ENCODE measurements around the gene PIK3R2. TPM values are rescaled to one million over a fixed set of nuclear protein-coding genes. Genes with fewer than 3 reads are reported as not detected.

PIK3R2 gene
- total and polyA plus RNA-seq, 2 experiments from 2014 or later = 1.5 to 29.2 TPM

DNA sequence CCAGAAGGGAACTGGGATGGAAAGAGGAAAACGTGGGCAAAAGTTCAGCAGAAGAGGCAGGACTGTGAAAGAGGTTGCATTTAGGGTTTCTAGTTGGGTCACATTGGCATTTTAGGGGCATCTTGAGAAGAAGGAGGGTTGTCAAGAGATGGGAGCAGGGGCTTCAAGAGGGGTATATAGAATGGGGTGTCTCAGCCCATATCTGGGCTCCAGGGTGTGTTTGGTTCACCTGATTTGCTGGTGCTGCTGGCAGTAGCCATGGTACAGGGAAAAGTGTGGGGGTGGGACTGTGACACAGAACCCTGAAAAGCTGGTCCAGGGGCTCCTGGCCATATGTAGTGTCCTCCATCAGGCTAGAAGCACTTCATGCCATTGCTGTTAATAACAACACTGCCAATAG, 32.8 kb upstream of the PIK3R2 start:
- H4K20me1 ChIP-seq (ENCODE audit: insufficient read depth) = no peaks in the 10 kb centered on the region
- H3F3A ChIP-seq (ENCODE audit: insufficient read depth) = 0 out of 2 replicates have a peak, but pooled peaks cover 6% of the 10 kb centered on the region
- no peaks in the 10 kb centered on the region for H3K9me2 ChIP-seq (ENCODE audit: insufficient read depth)
- WGBS, 2 experiments (ENCODE audit: low coverage in 1 of 2, low lambda C conversion rate in 2 of 2, missing lambda C conversion rate in 2 of 2) = 88 to 89% methylated on average over 1 of the region's 1 CpG
- no peak overlapping the region for H2AFZ ChIP-seq
- no peaks in the 10 kb centered on the region for H3K27me3 ChIP-seq (replicated peaks; ENCODE audit: insufficient read depth)
- no peak overlapping the region for H3K27ac ChIP-seq
- TF ChIP-seq EZH2 (IDR thresholded peaks at IDR 0.05; ENCODE audit: insufficient read depth, poor library complexity, severe bottlenecking) = no peak
- no peak for TF ChIP-seq EZH2phosphoT487 (IDR thresholded peaks at IDR 0.05; ENCODE audit: insufficient read depth, low read depth)
- DNase-seq = no peak
- in situ Hi-C loops (cut with MboI) = no loop called here
- 0 out of 2 replicates have a peak, but pooled peaks cover 4% of the 10 kb centered on the region for H3K4me1 ChIP-seq (ENCODE audit: insufficient read depth)
- no peaks in the 10 kb centered on the region; the same call in 1 of the 2 replicates for H3K79me2 ChIP-seq (ENCODE audit: insufficient read depth)
- no peaks in the 10 kb centered on the region for H3K36me3 ChIP-seq (ENCODE audit: low read depth)
- no peaks in the 10 kb centered on the region for H3K9me3 ChIP-seq (ENCODE audit: low read depth)
- H3K4me3 ChIP-seq = no peak overlapping the region
- no peak overlapping the region for H3K9ac ChIP-seq
- H3K4me2 ChIP-seq (ENCODE audit: unreplicated experiment) = no peak overlapping the region

DNA sequence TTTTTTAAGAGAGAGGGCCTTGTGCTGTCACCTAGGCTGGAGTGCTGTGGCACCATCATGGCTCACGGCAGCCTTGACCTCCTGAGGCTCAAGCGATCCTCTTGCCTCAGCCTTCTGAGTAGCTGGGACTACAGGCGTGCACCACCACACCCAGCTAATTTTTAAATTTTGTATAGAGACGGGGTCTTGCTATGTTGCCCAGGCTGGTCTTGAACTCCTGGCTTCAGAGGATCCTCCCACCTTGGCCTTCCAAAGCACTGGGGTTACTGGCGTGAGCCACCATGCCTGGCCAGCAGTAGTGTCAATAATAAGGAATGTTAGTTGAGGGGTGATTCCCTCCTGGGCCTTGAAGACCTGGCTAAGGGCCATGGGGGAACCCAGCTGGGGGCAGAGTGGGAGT, 31.8 kb upstream of the PIK3R2 start:
- Histone ChIP-seq H3K4me2 (ENCODE audit: unreplicated experiment) (no peak overlapping the region), H3K36me3 (ENCODE audit: low read depth) (no peaks in the 10 kb centered on the region), H3K4me1 (ENCODE audit: insufficient read depth) (0 out of 2 replicates have a peak, but pooled peaks cover 4% of the 10 kb centered on the region), H4K20me1 (ENCODE audit: insufficient read depth) (no peaks in the 10 kb centered on the region), H3K9me2 (ENCODE audit: insufficient read depth) (no peaks in the 10 kb centered on the region), H3K27me3 (replicated peaks; ENCODE audit: insufficient read depth) (no peaks in the 10 kb centered on the region), H3K79me2 (ENCODE audit: insufficient read depth) (no peaks in the 10 kb centered on the region; the same call in 1 of the 2 replicates), H3K9me3 (ENCODE audit: low read depth) (no peaks in the 10 kb centered on the region), H3F3A (ENCODE audit: insufficient read depth) (0 out of 2 replicates have a peak, but pooled peaks cover 6% of the 10 kb centered on the region), H3K4me3 (no peak overlapping the region), H3K9ac (no peak overlapping the region), H3K27ac (no peak overlapping the region), H2AFZ (no peak overlapping the region)
- WGBS, 2 experiments (ENCODE audit: low coverage in 1 of 2, low lambda C conversion rate in 2 of 2, missing lambda C conversion rate in 2 of 2) = 93 to 99% methylated on average over 5 of the region's 5 CpGs
- TF ChIP-seq EZH2phosphoT487 (IDR thresholded peaks at IDR 0.05; ENCODE audit: insufficient read depth, low read depth) (no peak), EZH2 (IDR thresholded peaks at IDR 0.05; ENCODE audit: insufficient read depth, poor library complexity, severe bottlenecking) (no peak)
- no peak for DNase-seq
- in situ Hi-C loops (cut with MboI) = no loop called here

DNA sequence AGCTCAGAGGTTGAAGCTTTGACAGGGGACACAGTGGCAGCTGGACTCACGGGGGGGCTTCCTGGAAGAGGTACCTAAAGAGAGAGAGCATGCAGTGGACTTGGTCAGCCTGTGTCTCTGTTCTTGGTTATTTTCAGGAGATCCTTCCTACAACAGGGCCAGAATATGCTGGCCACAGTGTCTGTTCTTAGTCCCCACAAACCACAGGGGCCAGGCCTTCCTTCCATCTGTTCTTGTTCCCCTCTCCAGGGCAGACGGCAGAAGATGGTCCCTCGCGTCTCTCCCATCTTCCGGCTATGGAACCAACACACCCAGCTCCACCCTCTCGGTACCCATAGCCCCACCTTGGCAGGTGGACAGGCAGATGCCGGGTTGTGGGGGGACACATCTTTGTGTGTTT, 30.5 kb upstream of the PIK3R2 start:
- TF ChIP-seq EZH2 (IDR thresholded peaks at IDR 0.05; ENCODE audit: insufficient read depth, poor library complexity, severe bottlenecking) (no peak), EZH2phosphoT487 (IDR thresholded peaks at IDR 0.05; ENCODE audit: insufficient read depth, low read depth) (no peak)
- H3K4me3 ChIP-seq = no peak overlapping the region
- no peaks in the 10 kb centered on the region for H3K9me3 ChIP-seq (ENCODE audit: low read depth)
- no peak overlapping the region for H3K9ac ChIP-seq
- H3K9me2 ChIP-seq (ENCODE audit: insufficient read depth) = no peaks in the 10 kb centered on the region
- in situ Hi-C loops (cut with MboI) = no loop called here
- DNase-seq = no peak
- 95 to 99% methylated on average over 7 of the region's 7 CpGs for WGBS, 2 experiments (ENCODE audit: low coverage in 1 of 2, low lambda C conversion rate in 2 of 2, missing lambda C conversion rate in 2 of 2)
- no peak overlapping the region for H2AFZ ChIP-seq
- no peak overlapping the region for H3K27ac ChIP-seq
- H3K79me2 ChIP-seq (ENCODE audit: insufficient read depth) = no peaks in the 10 kb centered on the region; the same call in 1 of the 2 replicates
- H3F3A ChIP-seq (ENCODE audit: insufficient read depth) = 0 out of 2 replicates have a peak, but pooled peaks cover 6% of the 10 kb centered on the region
- H3K36me3 ChIP-seq (ENCODE audit: low read depth) = no peaks in the 10 kb centered on the region
- no peak overlapping the region for H3K4me2 ChIP-seq (ENCODE audit: unreplicated experiment)
- no peaks in the 10 kb centered on the region for H3K27me3 ChIP-seq (replicated peaks; ENCODE audit: insufficient read depth)
- no peaks in the 10 kb centered on the region for H4K20me1 ChIP-seq (ENCODE audit: insufficient read depth)
- H3K4me1 ChIP-seq (ENCODE audit: insufficient read depth) = 0 out of 2 replicates have a peak, but pooled peaks cover 1% of the 10 kb centered on the region

DNA sequence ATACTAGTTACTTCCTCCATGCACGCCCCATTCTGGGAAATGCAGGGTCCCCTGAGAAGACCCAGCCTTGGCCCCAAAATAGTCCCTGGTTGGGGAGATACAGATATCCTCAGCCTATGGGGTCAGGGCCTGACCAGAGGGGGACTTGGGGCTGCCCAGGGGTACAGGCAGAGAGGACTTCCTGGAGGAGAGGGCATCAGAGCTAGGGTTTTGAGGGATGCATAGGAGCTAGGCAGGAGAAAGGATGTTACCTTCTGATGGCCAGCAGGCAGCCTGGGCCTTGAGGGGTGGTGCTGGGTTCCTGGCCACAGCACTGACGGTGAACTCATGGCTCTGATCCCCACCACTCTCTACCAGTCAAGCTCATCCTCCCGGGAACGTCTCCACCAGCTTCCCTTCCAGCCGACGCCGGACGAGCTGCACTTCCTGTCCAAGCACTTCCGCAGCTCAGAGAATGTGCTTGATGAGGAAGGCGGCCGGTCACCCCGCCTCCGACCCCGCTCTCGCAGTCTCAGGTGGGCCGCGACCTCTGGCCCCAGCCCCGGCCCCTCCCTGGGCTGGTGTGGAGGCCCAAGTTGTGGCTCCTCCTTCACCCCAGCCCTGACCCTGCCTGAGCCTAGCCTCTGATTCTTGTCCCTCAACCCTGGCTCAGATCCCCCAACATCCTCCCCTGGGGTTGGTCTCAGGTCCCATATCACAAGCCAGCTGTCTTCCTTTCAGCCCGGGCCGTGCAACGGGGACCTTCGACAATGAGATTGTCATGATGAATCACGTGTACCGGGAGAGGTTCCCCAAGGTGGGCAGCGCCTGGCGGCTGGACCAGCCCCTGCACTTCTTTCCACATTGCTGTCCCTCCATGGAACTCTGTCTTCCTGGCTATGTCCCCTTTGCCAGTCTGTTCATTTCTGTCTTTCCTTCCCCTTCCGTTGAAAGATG, 29.8 kb upstream of the PIK3R2 start:
- no peak for TF ChIP-seq EZH2phosphoT487 (IDR thresholded peaks at IDR 0.05; ENCODE audit: insufficient read depth, low read depth)
- TF ChIP-seq EZH2 (IDR thresholded peaks at IDR 0.05; ENCODE audit: insufficient read depth, poor library complexity, severe bottlenecking) = no peak
- 87 to 93% methylated on average over 25 to 27 of the region's 27 CpGs for WGBS, 2 experiments (ENCODE audit: low coverage in 1 of 2, low lambda C conversion rate in 2 of 2, missing lambda C conversion rate in 2 of 2)
- H3K9me2 ChIP-seq (ENCODE audit: insufficient read depth) = no peaks in the 10 kb centered on the region

More for the DNA sequence above, 29.8 kb upstream of the PIK3R2 start:
- Histone ChIP-seq H4K20me1 (ENCODE audit: insufficient read depth) (no peaks in the 10 kb centered on the region), H3K27me3 (replicated peaks; ENCODE audit: insufficient read depth) (no peaks in the 10 kb centered on the region), H3K9me3 (ENCODE audit: low read depth) (no peaks in the 10 kb centered on the region), H3F3A (ENCODE audit: insufficient read depth) (0 out of 2 replicates have a peak, but pooled peaks cover 6% of the 10 kb centered on the region), H3K4me3 (no peak overlapping the region), H3K27ac (no peak overlapping the region), H3K4me1 (ENCODE audit: insufficient read depth) (no peaks in the 10 kb centered on the region), H3K79me2 (ENCODE audit: insufficient read depth) (no peaks in the 10 kb centered on the region; the same call in 1 of the 2 replicates), H3K9ac (no peak overlapping the region), H3K4me2 (ENCODE audit: unreplicated experiment) (no peak overlapping the region), H2AFZ (no peak overlapping the region), H3K36me3 (ENCODE audit: low read depth) (no peaks in the 10 kb centered on the region)
- no peak for DNase-seq
- in situ Hi-C loops (cut with MboI) = no loop called here
